Measurements from ENCODE around the gene DDA1.

DDA1 gene

GRCh38 chr19:17338433-17339078 is 29.2 kb downstream of the DDA1 start:
- DNase-seq (ENCODE audit: low read depth in 1 of 2, low spot score in 1 of 2): no peak
- in situ Hi-C loops (cut with HindIII; ENCODE audit: low pct_unique_long_range_greater_than_20kb, low sequenced_read_pairs): no loop called here

GRCh38 chr19:17339088-17339741 is 29.9 kb downstream of the DDA1 start:
- in situ Hi-C loops (cut with HindIII; ENCODE audit: low pct_unique_long_range_greater_than_20kb, low sequenced_read_pairs): no loop called here
- no peak for TF ChIP-seq JUND (IDR thresholded peaks at IDR 0.05; ENCODE audit: low read depth)
- peak in 1 of 2 experiments; percentile 65 for DNase-seq (ENCODE audit: low read depth in 1 of 2, low spot score in 1 of 2)

More at GRCh38 chr19:17338433-17339078, 29.2 kb downstream of the DDA1 start:
- TF ChIP-seq JUND (IDR thresholded peaks at IDR 0.05; ENCODE audit: low read depth): no peak

- DNase-seq (ENCODE audit: low read depth in 1 of 2, low spot score in 1 of 2): peak in 1 of 2 experiments; percentile 63
- TF ChIP-seq JUND (IDR thresholded peaks at IDR 0.05; ENCODE audit: low read depth): no peak
- in situ Hi-C loops (cut with HindIII; ENCODE audit: low pct_unique_long_range_greater_than_20kb, low sequenced_read_pairs): no loop called here
These were observed 31.0 kb downstream of the DDA1 start for GRCh38 chr19:17340302-17340870.

GRCh38 chr19:17340871-17341357 is 31.6 kb downstream of the DDA1 start:
- TF ChIP-seq JUND (IDR thresholded peaks at IDR 0.05; ENCODE audit: low read depth): no peak
- peak in 1 of 2 experiments; percentile 49 for DNase-seq (ENCODE audit: low read depth in 1 of 2, low spot score in 1 of 2)
- in situ Hi-C loops (cut with HindIII; ENCODE audit: low pct_unique_long_range_greater_than_20kb, low sequenced_read_pairs): no loop called here

- in situ Hi-C loops (cut with HindIII; ENCODE audit: low pct_unique_long_range_greater_than_20kb, low sequenced_read_pairs): no loop called here
- DNase-seq (ENCODE audit: low read depth in 1 of 2, low spot score in 1 of 2): no peak
These were observed 32.0 kb downstream of the DDA1 start for GRCh38 chr19:17341386-17341785.

GRCh38 chr19:17341845-17342244 is 32.5 kb downstream of the DDA1 start:
- in situ Hi-C loops (cut with HindIII; ENCODE audit: low pct_unique_long_range_greater_than_20kb, low sequenced_read_pairs): no loop called here
- DNase-seq (ENCODE audit: low read depth in 1 of 2, low spot score in 1 of 2): no peak
- no peak for TF ChIP-seq JUND (IDR thresholded peaks at IDR 0.05; ENCODE audit: low read depth)

More at GRCh38 chr19:17341386-17341785, 32.0 kb downstream of the DDA1 start:
- no peak for TF ChIP-seq JUND (IDR thresholded peaks at IDR 0.05; ENCODE audit: low read depth)

- in situ Hi-C loops (cut with HindIII; ENCODE audit: low pct_unique_long_range_greater_than_20kb, low sequenced_read_pairs): no loop called here
- TF ChIP-seq JUND (IDR thresholded peaks at IDR 0.05; ENCODE audit: low read depth): no peak
- DNase-seq (ENCODE audit: low read depth in 1 of 2, low spot score in 1 of 2): peak; percentile 59 to 65
These were observed 36.8 kb downstream of the DDA1 start for GRCh38 chr19:17346109-17346671.

GRCh38 chr19:17347361-17347760 is 38.0 kb downstream of the DDA1 start:
- no peak for DNase-seq (ENCODE audit: low read depth in 1 of 2, low spot score in 1 of 2)
- in situ Hi-C loops (cut with HindIII; ENCODE audit: low pct_unique_long_range_greater_than_20kb, low sequenced_read_pairs): no loop called here

GRCh38 chr19:17347877-17348276 is 38.5 kb downstream of the DDA1 start:
- in situ Hi-C loops (cut with HindIII; ENCODE audit: low pct_unique_long_range_greater_than_20kb, low sequenced_read_pairs): no loop called here
- TF ChIP-seq JUND (IDR thresholded peaks at IDR 0.05; ENCODE audit: low read depth): no peak
- DNase-seq (ENCODE audit: low read depth in 1 of 2, low spot score in 1 of 2): no peak

More at GRCh38 chr19:17347361-17347760, 38.0 kb downstream of the DDA1 start:
- TF ChIP-seq JUND (IDR thresholded peaks at IDR 0.05; ENCODE audit: low read depth): no peak

GRCh38 chr19:17348700-17349099 is 39.3 kb downstream of the DDA1 start:
- in situ Hi-C loops (cut with HindIII; ENCODE audit: low pct_unique_long_range_greater_than_20kb, low sequenced_read_pairs): no loop called here
- TF ChIP-seq JUND (IDR thresholded peaks at IDR 0.05; ENCODE audit: low read depth): no peak
- DNase-seq (ENCODE audit: low read depth in 1 of 2, low spot score in 1 of 2): no peak

- in situ Hi-C loops (cut with HindIII; ENCODE audit: low pct_unique_long_range_greater_than_20kb, low sequenced_read_pairs): no loop called here
- no peak for DNase-seq (ENCODE audit: low read depth in 1 of 2, low spot score in 1 of 2)
- TF ChIP-seq JUND (IDR thresholded peaks at IDR 0.05; ENCODE audit: low read depth): no peak
These were observed 42.6 kb downstream of the DDA1 start for GRCh38 chr19:17351815-17352435.

GRCh38 chr19:17352608-17353280 is 43.4 kb downstream of the DDA1 start:
- TF ChIP-seq JUND (IDR thresholded peaks at IDR 0.05; ENCODE audit: low read depth): no peak
- in situ Hi-C loops (cut with HindIII; ENCODE audit: low pct_unique_long_range_greater_than_20kb, low sequenced_read_pairs): no loop called here
- DNase-seq (ENCODE audit: low read depth in 1 of 2, low spot score in 1 of 2): no peak

All from T47D (cell line).